HCT116 (cell line): ENCODE measurements around the gene SDR42E2.

ENCODE experiments used
- CBX3 ChIP-seq: IDR thresholded peaks from 2 replicates; pipeline ENCODE4 v1.6.1; 2012; ENCODE audit warnings: low read depth
- EGR1 ChIP-seq: IDR thresholded peaks from 2 replicates; pipeline ENCODE4 v1.6.1; 2012; ENCODE audit warnings: low read depth
- EZH2 ChIP-seq: fragments of 200-600 bp; sonication (generic); IDR thresholded peaks from 2 replicates; pipeline ENCODE4 v1.6.1; 2017; ENCODE audit warnings: antibody characterized with exemption, mixed run types
- EZH2phosphoT487 ChIP-seq: fragments of 200-600 bp; IDR thresholded peaks from 2 replicates; pipeline ENCODE4 v1.6.1; 2018; ENCODE audit warnings: antibody characterized with exemption, borderline replicate concordance
- POLR2A ChIP-seq: IDR thresholded peaks from 2 replicates; pipeline ENCODE4 v1.7.0; 2011; ENCODE audit warnings: borderline replicate concordance; ENCODE audit not compliant: insufficient read depth, insufficient read length; ENCODE audit errors: extremely low read depth
- POLR2AphosphoS5 ChIP-seq: IDR thresholded peaks from 2 replicates; pipeline ENCODE4 v1.6.1; 2011; ENCODE audit warnings: mild to moderate bottlenecking, low read depth, low read length, moderate library complexity
- SRF ChIP-seq: IDR thresholded peaks from 2 replicates; pipeline ENCODE4 v1.6.1; 2012; ENCODE audit warnings: low read depth
- ZFX ChIP-seq: fragments of 450-650 bp; IDR thresholded peaks from 2 replicates; pipeline ENCODE4 v1.6.1; 2017
- ZNF274 ChIP-seq: fragments of 200-500 bp; sonication (Bioruptor generic); IDR thresholded peaks from 2 replicates; pipeline ENCODE4 v1.6.1; 2014; ENCODE audit warnings: mild to moderate bottlenecking, low read depth, low read length, inconsistent platforms
- TF ChIP-seq, protein P1 (sequence below), 3 experiments: fragments of 200-600 bp in 1 of 3; sonication (generic) in 1 of 3; IDR thresholded peaks in 2 of 3; conservative IDR thresholded peaks in 1 of 3; 2 replicates each; pipeline ENCODE4 v1.5.1; 2012 to 2017; ENCODE audit warnings: low read depth in 2 of 3, low read length in 2 of 3, antibody characterized with exemption in 1 of 3, borderline replicate concordance in 1 of 3, control low read depth in 1 of 3, mild to moderate bottlenecking in 1 of 3, mixed read lengths in 1 of 3, mixed run types in 1 of 3, moderate library complexity in 1 of 3; ENCODE audit not compliant: insufficient read depth in 1 of 3
- TF ChIP-seq, protein P2 (sequence below): IDR thresholded peaks from 2 replicates; pipeline ENCODE4 v1.6.1; 2012; ENCODE audit warnings: low read depth

DNA sequence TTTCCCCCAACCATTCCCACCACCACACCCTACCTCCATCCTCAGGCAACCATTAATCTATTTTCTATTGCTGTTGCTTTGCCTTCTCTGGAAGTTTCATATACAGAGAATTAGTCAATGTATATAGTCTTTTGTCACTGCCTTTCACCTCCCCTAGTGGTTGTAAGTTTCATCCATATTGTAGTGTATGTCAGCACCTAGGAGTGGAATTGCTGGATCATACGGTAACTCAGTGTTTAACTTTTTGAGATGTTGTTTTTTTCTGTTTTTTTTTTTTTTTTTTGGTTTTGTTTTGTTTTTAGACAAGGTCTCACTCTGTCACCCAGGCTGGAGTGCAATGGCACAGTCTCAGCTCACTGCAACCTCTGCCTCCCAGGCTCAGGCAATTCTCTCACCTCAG is 60.7 kb downstream of the SDR42E2 start:
- TF ChIP-seq EGR1, result no peak
- TF ChIP-seq EZH2phosphoT487, result no peak
- TF ChIP-seq, protein P1, sequence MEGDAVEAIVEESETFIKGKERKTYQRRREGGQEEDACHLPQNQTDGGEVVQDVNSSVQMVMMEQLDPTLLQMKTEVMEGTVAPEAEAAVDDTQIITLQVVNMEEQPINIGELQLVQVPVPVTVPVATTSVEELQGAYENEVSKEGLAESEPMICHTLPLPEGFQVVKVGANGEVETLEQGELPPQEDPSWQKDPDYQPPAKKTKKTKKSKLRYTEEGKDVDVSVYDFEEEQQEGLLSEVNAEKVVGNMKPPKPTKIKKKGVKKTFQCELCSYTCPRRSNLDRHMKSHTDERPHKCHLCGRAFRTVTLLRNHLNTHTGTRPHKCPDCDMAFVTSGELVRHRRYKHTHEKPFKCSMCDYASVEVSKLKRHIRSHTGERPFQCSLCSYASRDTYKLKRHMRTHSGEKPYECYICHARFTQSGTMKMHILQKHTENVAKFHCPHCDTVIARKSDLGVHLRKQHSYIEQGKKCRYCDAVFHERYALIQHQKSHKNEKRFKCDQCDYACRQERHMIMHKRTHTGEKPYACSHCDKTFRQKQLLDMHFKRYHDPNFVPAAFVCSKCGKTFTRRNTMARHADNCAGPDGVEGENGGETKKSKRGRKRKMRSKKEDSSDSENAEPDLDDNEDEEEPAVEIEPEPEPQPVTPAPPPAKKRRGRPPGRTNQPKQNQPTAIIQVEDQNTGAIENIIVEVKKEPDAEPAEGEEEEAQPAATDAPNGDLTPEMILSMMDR (IDR thresholded peaks at IDR 0.05 in 2 of 3, conservative IDR thresholded peaks at IDR 0.05 in 1 of 3; ENCODE audit: borderline replicate concordance in 1 of 3, insufficient read depth in 1 of 3, low read depth in 2 of 3, low read length in 2 of 3), result no peak; a peak in 1 of 6 replicates
- no peak for TF ChIP-seq ZNF274
- TF ChIP-seq, protein P2, sequence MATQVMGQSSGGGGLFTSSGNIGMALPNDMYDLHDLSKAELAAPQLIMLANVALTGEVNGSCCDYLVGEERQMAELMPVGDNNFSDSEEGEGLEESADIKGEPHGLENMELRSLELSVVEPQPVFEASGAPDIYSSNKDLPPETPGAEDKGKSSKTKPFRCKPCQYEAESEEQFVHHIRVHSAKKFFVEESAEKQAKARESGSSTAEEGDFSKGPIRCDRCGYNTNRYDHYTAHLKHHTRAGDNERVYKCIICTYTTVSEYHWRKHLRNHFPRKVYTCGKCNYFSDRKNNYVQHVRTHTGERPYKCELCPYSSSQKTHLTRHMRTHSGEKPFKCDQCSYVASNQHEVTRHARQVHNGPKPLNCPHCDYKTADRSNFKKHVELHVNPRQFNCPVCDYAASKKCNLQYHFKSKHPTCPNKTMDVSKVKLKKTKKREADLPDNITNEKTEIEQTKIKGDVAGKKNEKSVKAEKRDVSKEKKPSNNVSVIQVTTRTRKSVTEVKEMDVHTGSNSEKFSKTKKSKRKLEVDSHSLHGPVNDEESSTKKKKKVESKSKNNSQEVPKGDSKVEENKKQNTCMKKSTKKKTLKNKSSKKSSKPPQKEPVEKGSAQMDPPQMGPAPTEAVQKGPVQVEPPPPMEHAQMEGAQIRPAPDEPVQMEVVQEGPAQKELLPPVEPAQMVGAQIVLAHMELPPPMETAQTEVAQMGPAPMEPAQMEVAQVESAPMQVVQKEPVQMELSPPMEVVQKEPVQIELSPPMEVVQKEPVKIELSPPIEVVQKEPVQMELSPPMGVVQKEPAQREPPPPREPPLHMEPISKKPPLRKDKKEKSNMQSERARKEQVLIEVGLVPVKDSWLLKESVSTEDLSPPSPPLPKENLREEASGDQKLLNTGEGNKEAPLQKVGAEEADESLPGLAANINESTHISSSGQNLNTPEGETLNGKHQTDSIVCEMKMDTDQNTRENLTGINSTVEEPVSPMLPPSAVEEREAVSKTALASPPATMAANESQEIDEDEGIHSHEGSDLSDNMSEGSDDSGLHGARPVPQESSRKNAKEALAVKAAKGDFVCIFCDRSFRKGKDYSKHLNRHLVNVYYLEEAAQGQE, result no peak
- TF ChIP-seq POLR2AphosphoS5, result no peak
- no peak for TF ChIP-seq EZH2
- no peak for TF ChIP-seq SRF
- no peak for TF ChIP-seq ZFX
- TF ChIP-seq POLR2A, result no peak
- TF ChIP-seq CBX3, result no peak
